ENCODE data around the gene XIST.
"Not testable (repeated sequence)": the region's sequence is repeated elsewhere in the genome, so short reads cannot be mapped to it uniquely, and the experiment has no call there.

The XIST gene

GRCh38 chrX:73852467-73852866 lies at the start of gene XIST:
Gene XIST (minus strand): TSS chrX:73852714.
- no peak for DNase-seq

- DNase-seq = not testable (repeated sequence)
These were observed 45.8 kb upstream of the XIST start for GRCh38 chrX:73898315-73898714.

DNA sequence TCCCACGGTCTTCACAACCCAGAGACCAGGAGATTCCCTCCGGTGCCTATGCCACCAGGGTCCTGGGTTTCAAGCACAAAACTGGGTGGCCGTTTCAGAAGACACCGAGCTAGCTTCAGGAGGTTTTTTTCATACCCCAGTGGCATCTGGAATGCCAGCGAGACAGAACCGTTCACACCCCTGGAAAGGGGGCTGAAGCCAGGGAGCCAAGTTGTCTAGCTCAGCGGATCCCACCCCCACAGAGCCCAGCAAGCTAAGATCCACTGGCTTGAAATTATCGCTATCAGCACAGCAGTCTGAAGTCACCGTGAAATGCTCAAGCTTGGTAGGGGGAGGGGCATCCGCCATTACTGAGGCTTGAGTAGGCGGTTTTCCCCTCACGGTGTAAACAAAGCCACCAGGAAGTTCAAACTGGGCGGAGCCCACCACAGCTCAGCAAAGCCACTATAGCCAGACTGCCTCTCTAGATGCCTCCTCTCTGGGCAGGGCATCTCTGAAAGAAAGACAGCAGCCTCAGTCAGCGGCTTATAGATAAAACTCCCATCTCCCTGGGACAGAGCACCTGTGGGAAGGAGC lies 40.1 kb upstream of the XIST start:
- DNase-seq = not testable (repeated sequence)

DNA sequence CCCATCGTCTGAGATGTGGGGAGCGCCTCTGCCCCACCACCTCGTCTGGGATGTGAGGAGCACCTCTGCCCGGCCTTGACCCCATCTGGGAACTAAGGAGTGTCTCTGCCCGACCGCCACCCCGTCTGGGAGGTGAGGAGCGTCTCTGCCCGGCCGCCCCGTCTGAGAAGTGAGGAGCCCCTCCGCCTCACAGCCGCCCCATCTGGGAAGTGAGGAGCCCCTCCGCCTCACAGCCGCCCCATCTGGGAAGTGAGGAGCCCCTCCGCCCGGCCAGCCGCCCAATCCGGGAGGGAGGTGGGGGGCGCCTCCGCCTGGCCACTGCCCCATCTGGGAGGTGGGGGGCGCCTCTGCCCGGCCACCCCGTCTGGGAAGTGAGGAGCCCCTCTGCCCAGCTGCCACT lies 29.7 kb upstream of the XIST start:
- DNase-seq = not testable (repeated sequence)

- no peak for DNase-seq
These were observed 25.2 kb upstream of the XIST start for GRCh38 chrX:73877687-73878086.

- peak; percentile 77 for DNase-seq
These were observed 24.4 kb upstream of the XIST start for GRCh38 chrX:73876911-73877310.

GRCh38 chrX:73868916-73869315 lies 16.4 kb upstream of the XIST start:
- no peak for DNase-seq

DNA sequence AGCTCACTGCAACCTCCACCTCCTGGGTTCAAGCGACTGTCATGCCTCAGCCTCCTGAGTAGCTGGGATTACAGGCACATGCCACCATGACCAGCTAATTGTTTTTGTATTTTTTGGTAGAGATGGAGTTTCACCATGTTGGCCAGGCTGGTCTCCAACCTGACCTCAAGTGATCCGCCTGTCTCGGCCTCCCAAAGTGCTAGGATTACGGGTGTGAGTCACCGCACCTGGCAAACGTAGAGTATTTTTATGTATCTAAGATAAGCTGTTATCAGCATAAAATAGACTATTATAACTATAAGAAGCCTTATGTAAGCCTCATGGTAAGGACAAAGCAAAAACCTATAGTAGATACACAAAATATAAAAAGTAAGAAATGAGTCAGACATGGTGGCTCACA lies 14.6 kb upstream of the XIST start:
- DNase-seq = no peak

DNA sequence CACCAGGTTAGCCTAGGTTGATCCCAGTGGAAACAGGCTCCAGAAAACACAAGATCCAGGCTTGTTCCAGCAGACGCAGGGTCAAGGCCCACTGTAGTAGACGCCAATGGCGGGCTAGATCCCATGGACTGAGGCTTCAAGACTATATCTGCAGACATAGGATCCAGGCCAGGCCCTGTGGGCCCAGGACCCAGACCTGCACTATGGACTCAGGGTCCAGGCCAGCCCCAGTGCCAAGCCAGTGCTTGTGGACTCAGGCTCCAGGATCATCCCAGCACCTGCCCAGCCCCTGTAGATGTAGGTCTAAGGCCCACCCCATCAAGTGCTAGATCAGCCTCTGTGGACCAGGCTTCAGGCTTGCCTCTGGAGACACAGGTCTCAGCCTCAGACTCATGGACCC lies 11.3 kb upstream of the XIST start:
- no peak for DNase-seq

DNA sequence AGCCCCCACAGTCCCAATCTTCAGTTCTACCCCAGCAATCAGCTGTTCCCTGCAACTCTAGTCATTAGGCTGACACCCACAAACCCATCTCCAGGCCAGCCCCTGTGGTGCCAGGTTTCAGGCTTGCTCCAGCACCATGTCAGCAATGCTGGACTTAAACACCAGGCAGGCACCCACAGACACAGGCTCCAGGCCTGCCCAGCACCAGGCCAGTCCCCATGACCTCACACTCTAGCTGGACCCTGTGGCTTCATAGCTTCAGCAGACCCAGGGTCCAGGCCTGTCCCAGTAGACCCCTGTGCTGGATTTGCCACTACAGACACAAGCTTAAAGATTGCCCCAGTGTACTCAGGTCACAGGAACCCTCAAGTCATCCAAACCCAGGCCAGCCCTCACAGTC lies 10.8 kb upstream of the XIST start:
- DNase-seq = no peak

DNA sequence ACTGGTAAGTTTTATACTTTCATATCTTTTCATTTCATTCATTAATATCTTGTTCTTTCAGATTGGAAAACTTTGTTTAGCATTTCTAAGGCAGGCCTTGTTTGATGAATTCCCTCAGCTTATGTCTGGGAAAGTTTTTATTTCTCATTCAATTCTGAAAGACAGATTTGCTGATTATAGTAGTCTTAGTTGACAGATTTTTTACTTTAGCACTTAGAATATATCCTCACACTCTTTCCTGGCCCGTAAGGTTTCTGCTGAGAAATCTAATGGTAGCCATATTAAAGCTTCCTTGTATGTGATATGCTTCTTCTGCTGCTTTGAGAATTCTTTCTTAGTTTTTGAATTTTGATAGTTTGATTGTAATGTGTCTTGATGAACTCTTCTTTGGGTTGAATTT lies 7.1 kb upstream of the XIST start:
- DNase-seq = no peak

- DNase-seq = peak; percentile 68
These were observed 3.0 kb upstream of the XIST start for GRCh38 chrX:73855546-73855945.

GRCh38 chrX:73852022-73852421 lies 492 bp downstream of the XIST start:
- DNase-seq = no peak

- no peak for DNase-seq
These were observed 1.2 kb downstream of the XIST start for GRCh38 chrX:73851014-73852009.

- no peak for DNase-seq
These were observed 2.1 kb downstream of the XIST start for GRCh38 chrX:73850124-73851013.

DNA sequence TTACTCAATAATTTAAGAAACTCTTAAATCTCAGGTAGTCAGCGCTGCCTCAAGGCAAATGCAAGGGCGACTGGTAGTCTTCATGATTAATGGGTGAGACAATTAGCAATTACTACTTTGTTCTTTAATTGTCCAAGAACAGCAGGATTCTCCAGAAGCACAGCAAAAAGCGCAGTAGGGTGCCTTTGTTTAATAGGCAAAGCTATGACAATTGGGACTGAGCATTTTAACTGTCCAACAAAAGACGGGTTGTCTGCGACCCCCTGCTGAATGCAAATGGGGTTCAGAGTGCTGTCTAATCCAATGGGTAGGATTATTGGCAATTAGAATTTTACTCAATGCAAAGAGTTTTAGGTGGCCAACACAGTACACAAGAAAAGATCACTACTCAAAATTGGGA lies 3.4 kb downstream of the XIST start:
- DNase-seq = no peak

DNA sequence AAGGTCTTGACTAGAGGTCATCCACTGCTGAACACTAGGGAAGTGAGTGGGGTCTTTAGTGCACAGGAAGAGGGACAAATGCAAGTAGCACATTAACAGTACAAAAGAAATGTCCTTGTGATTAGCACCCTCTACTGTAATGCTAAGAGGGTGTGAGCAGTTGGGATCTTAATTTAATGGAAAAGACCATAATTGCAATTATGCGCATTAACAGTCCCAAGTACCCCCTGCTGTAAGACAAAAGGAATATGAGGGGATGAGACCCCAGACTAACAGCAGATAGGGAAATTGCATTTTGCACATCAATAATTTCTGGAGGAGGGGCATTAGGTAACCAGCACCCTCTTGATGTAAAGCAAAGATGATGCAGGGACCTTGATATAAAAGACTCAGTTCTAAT lies 4.5 kb downstream of the XIST start:
- no peak for DNase-seq

DNA sequence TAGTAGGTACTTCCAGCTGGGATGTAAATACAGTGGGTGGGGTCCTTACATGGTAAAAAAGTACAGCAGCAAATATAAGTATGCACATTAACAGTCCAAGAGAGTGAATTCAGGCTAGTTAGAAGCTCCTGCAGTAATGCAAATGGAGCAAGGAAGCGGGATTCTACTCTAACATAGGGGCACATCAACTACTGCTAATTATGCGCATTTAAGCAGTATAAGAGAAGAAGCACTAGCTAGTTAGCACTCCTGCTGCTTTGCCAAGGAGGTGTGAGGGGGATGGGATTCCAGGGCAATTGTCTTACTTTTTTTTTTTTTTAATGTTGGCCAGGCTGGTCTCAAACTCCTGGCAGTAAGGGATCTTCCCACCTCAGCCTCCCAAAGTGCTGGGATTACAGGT lies 5.4 kb downstream of the XIST start:
- no peak for DNase-seq

- DNase-seq = no peak
These were observed 9.8 kb downstream of the XIST start for GRCh38 chrX:73842541-73843234.

DNA sequence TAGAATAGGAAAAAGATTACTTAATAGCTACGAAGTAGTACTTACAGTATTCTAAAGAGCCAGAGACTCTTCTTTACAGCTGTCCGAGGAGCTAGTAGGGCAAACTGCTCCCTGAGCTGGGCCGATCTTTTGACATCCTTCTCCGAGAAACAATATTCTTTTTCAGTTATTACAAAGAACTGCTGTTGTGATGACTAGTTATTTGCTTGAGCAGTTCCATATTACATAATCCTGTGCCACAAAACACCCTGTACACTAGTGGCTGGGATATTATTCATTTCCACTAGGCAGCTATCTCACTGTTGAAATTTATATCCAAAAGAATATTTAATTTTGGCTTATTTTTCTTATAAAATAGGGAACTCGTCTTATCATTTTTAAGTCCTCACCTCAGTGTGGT lies 11.2 kb downstream of the XIST start:
- DNase-seq = no peak

DNA sequence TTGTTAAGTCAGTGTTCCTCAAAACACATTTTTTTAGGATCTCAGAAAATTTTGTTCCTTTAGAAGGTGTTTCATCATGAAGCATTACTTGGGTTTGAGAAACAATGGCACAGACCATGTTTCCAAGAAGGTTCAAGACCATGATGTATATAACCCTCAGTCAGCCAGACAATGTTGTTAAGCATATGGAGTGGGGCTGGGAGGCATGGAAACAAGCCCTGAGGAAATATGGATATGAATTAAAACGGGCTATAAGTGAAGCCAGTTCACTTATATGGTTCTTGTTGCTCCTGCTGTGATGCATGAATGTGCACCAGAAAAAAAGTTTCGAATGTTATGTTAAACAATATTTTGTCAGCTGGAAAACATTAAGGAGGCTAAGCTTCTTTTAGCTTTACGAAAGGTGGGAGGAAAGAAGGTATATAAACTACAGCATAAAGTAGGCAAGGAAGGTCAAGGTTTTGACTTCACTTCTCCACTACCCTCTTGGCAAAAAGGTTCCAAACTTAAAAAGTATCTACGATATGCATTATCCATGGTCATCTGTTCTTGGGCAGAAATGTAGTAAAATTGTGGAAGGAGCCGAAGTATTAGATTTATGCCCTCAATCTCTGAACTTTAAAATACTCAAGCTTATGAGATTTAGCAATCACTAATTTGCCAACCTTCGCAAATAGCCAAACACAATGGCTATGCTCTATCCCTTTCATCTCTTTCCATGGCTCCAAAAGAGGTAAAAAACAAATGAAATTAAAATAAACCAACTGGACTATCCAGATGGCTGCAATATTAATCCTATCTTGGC lies 12.2 kb downstream of the XIST start:
- no peak for DNase-seq

- DNase-seq = no peak
These were observed 13.4 kb downstream of the XIST start for GRCh38 chrX:73839152-73839551.
